Measurements from ENCODE around the gene MISP3. TPM values are rescaled to one million over a fixed set of nuclear protein-coding genes. Genes with fewer than 3 reads are reported as not detected.

The MISP3 gene
- total and polyA plus RNA-seq, 9 of the 15 experiments (the other 6 are each of a cell fraction or from before 2014, with no cell fraction given): 0.25 to 5.6 (median 1.6) TPM

DNA sequence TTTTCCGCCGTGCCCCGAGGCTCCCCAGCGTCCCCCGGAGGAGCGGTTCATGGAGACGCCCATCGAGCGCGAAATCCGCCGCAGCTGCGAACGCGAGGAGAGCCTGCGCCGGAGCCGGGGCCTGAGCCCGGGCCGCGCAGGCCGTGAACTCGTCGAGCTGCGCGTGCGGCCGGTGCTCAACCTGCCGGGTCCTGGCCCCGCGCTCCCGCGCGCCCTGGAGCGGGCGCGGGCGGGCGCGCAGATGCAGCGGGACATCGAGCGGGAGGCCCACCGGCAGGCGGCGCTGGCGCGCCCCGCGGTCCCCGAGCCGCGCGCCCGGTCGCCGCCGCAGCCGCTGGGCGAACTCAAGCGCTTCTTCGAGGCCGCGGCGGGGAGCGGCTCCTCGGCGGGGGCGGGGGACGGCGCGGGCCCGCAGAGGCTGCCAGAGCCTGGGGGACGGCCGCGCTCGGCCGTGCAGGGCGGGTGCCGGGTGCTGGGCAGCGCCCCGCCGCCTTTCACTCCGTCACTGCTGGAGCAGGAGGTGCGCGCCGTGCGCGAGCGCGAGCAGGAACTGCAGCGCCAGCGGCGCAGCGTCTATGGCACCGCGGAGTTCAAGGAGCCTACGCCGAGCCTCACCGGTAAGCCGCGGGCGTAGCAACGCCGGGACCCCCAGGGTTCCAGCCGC, 807 bp downstream of the MISP3 start (continued):
- TF ChIP-seq ELK3 (CRISPR knock-in tag; IDR thresholded peaks at IDR 0.05) (no peak), ZNF274 (IDR thresholded peaks at IDR 0.05; ENCODE audit: borderline replicate concordance, low read depth, low read length) (no peak), ELF1 (tag; IDR thresholded peaks at IDR 0.05) (no peak), HMG20A (CRISPR knock-in tag; conservative IDR thresholded peaks at IDR 0.05) (no peak), SMARCC2 (IDR thresholded peaks at IDR 0.05; ENCODE audit: low read depth) (no peak)

GRCh38 chr19:14073925-14074838, 1.6 kb downstream of the MISP3 start:
- H3K4me1 ChIP-seq (replicated peaks in 1 of 2; ENCODE audit: control insufficient read depth in 2 of 2, insufficient read depth in 2 of 2, low read length in 2 of 2): peaks cover 9 to 48% of the 10 kb centered on the region in 2 experiments; a peak in 4 of 5 replicates
- POLR2A ChIA-PET: interaction anchor here (0.6 to 1.3 kb wide), 3 partner anchors 44 to 174 kb away, joined by 3 to 4 read pairs (median 4); partner anchors contain the start of gene ASF1B
- peak overlapping the region; percentile 68 for H3K27ac ChIP-seq (ENCODE audit: extremely low read depth, low read depth, low read length)
- H4K20me1 ChIP-seq (replicated peaks; ENCODE audit: control insufficient read depth, insufficient read depth, low read length): no peaks in the 10 kb centered on the region
- ATAC-seq: peak; percentile 52
- peaks cover 19% of the 10 kb centered on the region for H3K79me2 ChIP-seq (ENCODE audit: control insufficient read depth, insufficient read depth, low read length)
- peak overlapping the region; percentile 82 for H3K4me2 ChIP-seq (ENCODE audit: insufficient read depth, low read length)
- BruUV-seq (replicated peaks): no TSS peak
- no peaks in the 10 kb centered on the region for H3K9me1 ChIP-seq (ENCODE audit: control insufficient read depth, insufficient read depth, low read length)
- WGBS (ENCODE audit: insufficient coverage, low coverage, missing lambda C conversion rate): 3% methylated on average over 35 of the region's 44 CpGs
- intact Hi-C loops (cut with micrococcal nuclease): no loop called here
- H3K9me3 ChIP-seq (replicated peaks; ENCODE audit: control insufficient read depth, insufficient read depth, low read depth, low read length): no peaks in the 10 kb centered on the region
- peak overlapping the region; percentile 69 to 97 for H3K9ac ChIP-seq (ENCODE audit: insufficient read depth in 1 of 2, low read depth in 2 of 2, low read length in 2 of 2)
- H3K4me3 ChIP-seq: peak overlapping the region; percentile 55
- H2AFZ ChIP-seq (ENCODE audit: low read depth, low read length): peak overlapping the region; percentile 90
- H3K27me3 ChIP-seq (ENCODE audit: control insufficient read depth in 2 of 2, insufficient read depth in 2 of 2, low read length in 2 of 2): no peaks in the 10 kb centered on the region
- CTCF ChIA-PET (ENCODE audit: low intra/inter-chr PET ratio): interaction anchor here (0.6 to 3.7 kb wide), 3 partner anchors 194 to 332 kb away, joined by 3 to 39 read pairs (median 4); no protein-coding TSS in a partner anchor
- peak; percentile 38 to 61 (median 51) for DNase-seq (ENCODE audit: extremely low read depth in 1 of 4, low spot score in 3 of 4)
- in situ Hi-C loops (cut with MboI): loop anchor here (5.0 to 25.0 kb wide), 2 partner anchors 192 to 487 kb away; no protein-coding TSS in a partner anchor
- H3K36me3 ChIP-seq (ENCODE audit: control insufficient read depth, insufficient read depth, low read length): no peaks in the 10 kb centered on the region
- no peak for FAIRE-seq
- TF ChIP-seq XRCC3 (IDR thresholded peaks at IDR 0.05) (no peak), NFE2L1 (tag; IDR thresholded peaks at IDR 0.05; ENCODE audit: borderline replicate concordance, low read depth) (no peak), ZNF766 (CRISPR knock-in tag; conservative IDR thresholded peaks at IDR 0.05) (no peak), ZNF655 (CRISPR knock-in tag; IDR thresholded peaks at IDR 0.05) (no peak), ZNF263 (CRISPR knock-in tag; IDR thresholded peaks at IDR 0.05; ENCODE audit: borderline replicate concordance) (peak; percentile 50), FOXK2 (conservative IDR thresholded peaks at IDR 0.05 in 1 of 2, IDR thresholded peaks at IDR 0.05 in 1 of 2; ENCODE audit: low read depth in 2 of 2) (no peak)
- TF ChIP-seq, protein P1, sequence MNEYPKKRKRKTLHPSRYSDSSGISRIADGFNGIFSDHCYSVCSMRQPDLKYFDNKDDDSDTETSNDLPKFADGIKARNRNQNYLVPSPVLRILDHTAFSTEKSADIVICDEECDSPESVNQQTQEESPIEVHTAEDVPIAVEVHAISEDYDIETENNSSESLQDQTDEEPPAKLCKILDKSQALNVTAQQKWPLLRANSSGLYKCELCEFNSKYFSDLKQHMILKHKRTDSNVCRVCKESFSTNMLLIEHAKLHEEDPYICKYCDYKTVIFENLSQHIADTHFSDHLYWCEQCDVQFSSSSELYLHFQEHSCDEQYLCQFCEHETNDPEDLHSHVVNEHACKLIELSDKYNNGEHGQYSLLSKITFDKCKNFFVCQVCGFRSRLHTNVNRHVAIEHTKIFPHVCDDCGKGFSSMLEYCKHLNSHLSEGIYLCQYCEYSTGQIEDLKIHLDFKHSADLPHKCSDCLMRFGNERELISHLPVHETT (CRISPR knock-in tag; conservative IDR thresholded peaks at IDR 0.05 in 1 of 2, IDR thresholded peaks at IDR 0.05 in 1 of 2): peak in 1 of 2 experiments; percentile 34; a peak in 1 of 4 replicates
